Gastrocnemius medialis (tissue), 4 donors: Measurements from ENCODE around the gene RFNG.

Source experiments
- POLR2A ChIP-seq, 2 donors: fragments of 450-650 bp; IDR thresholded peaks; one replicate each; pipeline ENCODE4 v1.6.1; 2017; ENCODE audit warnings: antibody characterized with exemption in 2 of 2, mild to moderate bottlenecking in 2 of 2, moderate library complexity in 2 of 2
- TF ChIP-seq, protein P1 (sequence below), 5 experiments: fragments of 450-650 bp in 3 of 5; fragments of 200-600 bp in 2 of 5; sonication (generic) in 2 of 5; IDR thresholded peaks in 4 of 5; conservative IDR thresholded peaks in 1 of 5; 1 replicate in 4 of 5; 2 replicates in 1 of 5; pipeline ENCODE4 v1.5.1; 2016 to 2019; ENCODE audit warnings: antibody characterized with exemption in 5 of 5, mild to moderate bottlenecking in 3 of 5, moderate library complexity in 3 of 5

DNA sequence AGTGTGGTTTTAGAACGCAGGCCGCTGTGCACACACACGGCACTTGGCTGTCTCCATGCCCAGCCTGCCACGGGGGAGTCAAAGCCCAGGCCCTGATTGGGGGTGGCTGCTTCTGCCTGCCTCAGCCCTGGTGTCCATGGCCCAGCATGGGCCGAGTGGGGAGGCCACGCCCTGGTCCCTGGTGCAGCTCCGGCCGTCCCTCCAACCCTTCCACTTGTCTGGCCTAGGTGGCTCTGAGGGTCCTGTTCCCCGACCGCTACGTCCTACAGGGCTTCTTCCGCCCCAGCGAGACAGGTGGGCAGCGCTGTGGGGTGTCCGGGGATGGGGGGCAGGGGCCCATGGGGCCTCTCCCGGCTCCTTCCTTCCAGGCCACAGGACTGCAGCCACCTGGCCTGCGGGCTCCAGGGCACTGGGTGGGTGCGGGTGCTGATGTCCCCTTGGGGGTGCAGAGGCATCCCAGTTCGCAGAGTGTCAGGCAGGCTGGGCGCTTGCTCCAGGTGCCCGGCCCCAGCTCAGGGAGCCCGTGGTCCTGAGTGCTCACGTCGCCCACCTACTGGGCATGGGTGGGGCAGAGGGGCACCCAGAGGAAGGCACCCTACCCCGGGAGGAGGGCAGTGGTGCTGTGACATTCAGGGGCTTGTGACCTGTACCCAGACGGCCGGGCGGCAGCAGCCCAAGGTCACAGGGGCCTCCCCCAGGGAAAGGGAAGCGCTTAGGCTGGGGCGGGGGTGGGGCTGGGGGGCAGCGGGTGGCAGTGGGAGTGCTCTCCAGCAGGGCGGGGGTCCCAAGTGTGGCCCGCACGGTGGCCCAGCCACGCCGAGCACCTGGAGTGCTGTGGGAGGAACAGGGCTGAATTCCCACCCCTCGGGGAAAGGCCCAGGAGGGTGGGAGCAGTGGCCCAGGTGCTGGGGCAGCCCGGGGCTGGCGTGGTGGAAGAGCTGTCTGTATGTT lies 40.8 kb downstream of the RFNG start:
- TF ChIP-seq, protein P1, sequence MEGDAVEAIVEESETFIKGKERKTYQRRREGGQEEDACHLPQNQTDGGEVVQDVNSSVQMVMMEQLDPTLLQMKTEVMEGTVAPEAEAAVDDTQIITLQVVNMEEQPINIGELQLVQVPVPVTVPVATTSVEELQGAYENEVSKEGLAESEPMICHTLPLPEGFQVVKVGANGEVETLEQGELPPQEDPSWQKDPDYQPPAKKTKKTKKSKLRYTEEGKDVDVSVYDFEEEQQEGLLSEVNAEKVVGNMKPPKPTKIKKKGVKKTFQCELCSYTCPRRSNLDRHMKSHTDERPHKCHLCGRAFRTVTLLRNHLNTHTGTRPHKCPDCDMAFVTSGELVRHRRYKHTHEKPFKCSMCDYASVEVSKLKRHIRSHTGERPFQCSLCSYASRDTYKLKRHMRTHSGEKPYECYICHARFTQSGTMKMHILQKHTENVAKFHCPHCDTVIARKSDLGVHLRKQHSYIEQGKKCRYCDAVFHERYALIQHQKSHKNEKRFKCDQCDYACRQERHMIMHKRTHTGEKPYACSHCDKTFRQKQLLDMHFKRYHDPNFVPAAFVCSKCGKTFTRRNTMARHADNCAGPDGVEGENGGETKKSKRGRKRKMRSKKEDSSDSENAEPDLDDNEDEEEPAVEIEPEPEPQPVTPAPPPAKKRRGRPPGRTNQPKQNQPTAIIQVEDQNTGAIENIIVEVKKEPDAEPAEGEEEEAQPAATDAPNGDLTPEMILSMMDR (IDR thresholded peaks at IDR 0.05 in 4 of 5, conservative IDR thresholded peaks at IDR 0.05 in 1 of 5): no peak
- TF ChIP-seq POLR2A (IDR thresholded peaks at IDR 0.05): no peak
